IPS DF 6.9 (cell line): ENCODE data around the gene MYO1D.
A peak's percentile ranks its signal among the peaks of the same experiment; 100 is the strongest.
"Not testable (repeated sequence)": the region's sequence is repeated elsewhere in the genome, so short reads cannot be mapped to it uniquely, and the experiment has no call there.

Experiments
- DNase-seq: peaks from one replicate; pipeline ENCODE4 v3.0.0-alpha.2; 2013; ENCODE audit warnings: low read depth, low spot score
- H3K27ac ChIP-seq: one replicate; pipeline ENCODE4 v1.5.1; 2013; ENCODE audit warnings: low read length, control low read depth
- H3K27me3 ChIP-seq: 2 replicates; pipeline ENCODE4 v1.6.1; 2013; ENCODE audit warnings: mild to moderate bottlenecking, low read length; ENCODE audit not compliant: control insufficient read depth, insufficient read depth
- H3K36me3 ChIP-seq: 2 replicates; pipeline ENCODE4 v1.6.1; 2013; ENCODE audit warnings: low read length; ENCODE audit not compliant: control insufficient read depth, insufficient read depth
- H3K4me1 ChIP-seq: 2 replicates; pipeline ENCODE4 v1.6.1; 2013; ENCODE audit warnings: low read length; ENCODE audit not compliant: control insufficient read depth, insufficient read depth
- H3K4me3 ChIP-seq: 2 replicates; pipeline ENCODE4 v1.5.1; 2013; ENCODE audit warnings: mild to moderate bottlenecking, low read length
- H3K9me3 ChIP-seq: 2 replicates; pipeline ENCODE4 v1.6.1; 2013; ENCODE audit warnings: low read length, inconsistent platforms; ENCODE audit not compliant: control insufficient read depth, insufficient read depth
- WGBS: extraction: QIAGEN DNeasy Blood & Tissue Kit; methylation state at CpG from one replicate; pipeline ENCODE4 v1.1.7; 2013; ENCODE audit warnings: mixed read lengths, missing lambda C conversion rate; ENCODE audit not compliant: insufficient read length, insufficient coverage; 5-methylcytosine and 5-hydroxymethylcytosine counted together

Gene MYO1D

DNA sequence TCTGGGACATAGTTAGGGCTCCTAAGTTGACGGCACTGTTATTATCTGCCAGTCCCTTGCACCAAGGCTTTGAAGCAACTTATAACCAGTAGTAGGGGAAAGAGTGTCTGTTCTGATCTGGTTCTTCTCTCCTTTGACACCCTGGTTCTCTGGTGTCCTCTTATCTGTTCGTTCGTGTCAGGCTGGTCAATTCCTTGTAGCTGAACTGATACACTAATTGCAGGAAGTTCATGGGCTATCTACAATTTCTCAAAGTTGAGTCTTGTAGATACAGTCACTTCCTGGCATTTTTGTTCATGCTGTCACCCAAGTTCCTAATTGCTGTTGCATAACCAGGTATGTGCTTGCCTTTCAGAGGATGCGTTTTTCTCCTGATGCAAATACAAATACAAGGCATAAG lies 17.3 kb upstream of the MYO1D start:
- H3K4me1 ChIP-seq: no peaks in the 10 kb centered on the region

DNA sequence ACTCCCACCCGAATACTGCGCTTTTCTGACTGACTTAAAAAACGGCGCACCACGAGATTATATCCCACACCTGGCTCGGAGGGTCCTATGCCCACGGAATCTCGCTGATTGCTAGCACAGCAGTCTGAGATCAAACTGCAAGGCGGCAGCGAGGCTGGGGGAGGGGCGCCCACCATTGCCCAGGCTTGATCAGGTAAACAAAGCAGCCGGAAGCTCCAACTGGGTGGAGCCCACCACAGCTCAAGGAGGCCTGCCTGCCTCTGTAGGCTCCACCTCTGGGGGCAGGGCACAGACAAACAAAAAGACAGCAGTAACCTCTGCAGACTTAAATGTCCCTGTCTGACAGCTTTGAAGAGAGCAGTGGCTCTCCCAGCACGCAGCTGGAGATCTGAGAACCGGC lies 10.5 kb upstream of the MYO1D start:
- no CpG with 5 or more reads among the region's 14 CpGs for WGBS
- not testable (repeated sequence) for H3K27ac ChIP-seq, H3K4me1 ChIP-seq, H3K4me3 ChIP-seq, H3K36me3 ChIP-seq, H3K27me3 ChIP-seq, H3K9me3 ChIP-seq, DNase-seq

More for the DNA sequence above, 17.3 kb upstream of the MYO1D start:
- Histone ChIP-seq H3K27me3 (no peaks in the 10 kb centered on the region), H3K9me3 (no peaks in the 10 kb centered on the region), H3K36me3 (no peaks in the 10 kb centered on the region), H3K4me3 (no peak overlapping the region), H3K27ac (no peak overlapping the region)
- WGBS: no CpG with 5 or more reads among the region's 4 CpGs
- DNase-seq: no peak

- H3K4me3 ChIP-seq, H3K27ac ChIP-seq, H3K27me3 ChIP-seq, H3K9me3 ChIP-seq, H3K4me1 ChIP-seq, DNase-seq, H3K36me3 ChIP-seq: not testable (repeated sequence)
- WGBS: no CpG with 5 or more reads among the region's 16 CpGs
Measured at GRCh38 chr17:32886951-32887350, 10.0 kb upstream of the MYO1D start.

DNA sequence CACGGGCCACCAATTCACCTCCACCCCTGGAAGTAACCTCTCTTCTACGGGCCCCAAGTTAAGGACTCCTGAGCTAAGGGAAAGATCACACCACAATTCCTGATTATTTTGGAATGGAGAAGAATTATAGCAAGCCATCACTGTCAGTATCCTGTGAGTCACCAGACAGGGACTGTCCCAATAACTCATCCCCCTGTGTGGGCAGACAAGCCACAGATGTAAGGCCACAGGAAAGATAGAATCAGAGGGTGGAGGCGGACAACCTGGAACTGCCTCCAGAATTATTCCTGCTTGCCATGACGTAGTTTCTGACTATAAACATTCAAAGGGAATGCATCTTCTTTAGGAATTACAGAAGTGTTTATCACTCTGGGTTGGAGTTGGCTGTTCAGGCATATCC lies 5.8 kb upstream of the MYO1D start:
- Histone ChIP-seq H3K4me3 (no peak overlapping the region), H3K36me3 (no peaks in the 10 kb centered on the region), H3K4me1 (peaks cover 1% of the 10 kb centered on the region; the same call in 1 of the 2 replicates), H3K27ac (no peak overlapping the region), H3K9me3 (no peaks in the 10 kb centered on the region), H3K27me3 (no peaks in the 10 kb centered on the region)
- no peak for DNase-seq
- WGBS: no CpG with 5 or more reads among the region's 4 CpGs

DNA sequence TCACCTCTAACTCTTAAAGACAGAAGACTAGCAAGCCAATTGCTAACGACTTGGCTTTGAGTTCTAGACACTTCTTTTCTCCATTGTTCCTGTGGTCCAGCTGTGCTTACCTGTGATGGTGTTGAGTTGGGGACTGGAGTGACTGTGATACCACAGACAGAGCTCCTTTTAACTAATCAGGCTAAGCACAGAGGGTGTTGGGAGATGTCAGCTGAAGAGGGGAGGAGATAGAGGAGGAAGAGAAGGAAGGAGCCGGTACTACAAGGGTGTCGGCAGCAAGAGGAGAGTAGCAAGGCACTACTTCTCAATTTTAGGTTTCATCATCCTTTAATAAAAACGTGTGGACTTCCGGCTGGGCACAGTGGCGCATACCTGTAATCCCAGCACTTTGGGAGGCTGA lies 5.1 kb upstream of the MYO1D start:
- no peak overlapping the region for H3K27ac ChIP-seq
- DNase-seq: no peak
- no peaks in the 10 kb centered on the region for H3K9me3 ChIP-seq
- peaks cover 1% of the 10 kb centered on the region; the same call in 1 of the 2 replicates for H3K4me1 ChIP-seq
- no CpG with 5 or more reads among the region's 6 CpGs for WGBS
- H3K36me3 ChIP-seq: no peaks in the 10 kb centered on the region
- no peak overlapping the region for H3K4me3 ChIP-seq
- H3K27me3 ChIP-seq: no peaks in the 10 kb centered on the region

DNA sequence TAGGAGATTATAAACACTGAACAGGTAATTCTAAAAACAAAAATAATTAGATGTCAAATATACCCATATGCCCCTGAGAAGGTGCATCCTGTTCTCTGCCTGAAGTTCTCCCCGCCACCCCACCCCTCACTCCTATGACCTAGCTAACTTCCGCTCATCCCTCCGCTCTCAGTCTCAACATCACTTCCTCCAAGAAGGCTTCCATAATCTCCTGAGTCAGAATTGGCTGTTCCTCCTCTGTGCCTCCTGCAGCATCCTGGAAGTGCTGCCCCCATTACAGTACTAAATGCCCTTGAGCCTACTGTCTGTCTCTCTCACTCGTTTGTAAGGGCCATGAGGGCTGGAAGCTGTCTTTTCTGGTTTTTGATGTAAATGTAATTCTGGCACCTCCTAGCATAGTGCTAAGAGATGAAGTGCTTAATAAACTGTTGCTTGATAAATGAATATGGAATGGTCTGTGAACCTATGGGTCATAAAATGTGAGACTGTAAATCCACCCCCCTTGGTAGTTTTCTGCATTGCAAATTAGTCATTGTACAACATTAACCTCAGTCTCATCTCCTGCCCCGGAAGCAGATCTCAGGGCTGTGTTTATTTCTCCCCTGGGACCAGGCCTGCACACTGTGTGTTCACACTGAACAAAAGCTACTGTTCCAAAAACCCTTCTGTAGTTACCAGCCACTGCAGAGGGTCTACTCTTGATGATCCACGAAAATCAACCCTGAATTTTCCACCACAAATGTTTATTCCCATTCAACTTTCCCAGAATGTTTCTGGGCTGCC lies 3.9 kb upstream of the MYO1D start:
- Histone ChIP-seq H3K36me3 (no peaks in the 10 kb centered on the region; the same call in 1 of the 2 replicates), H3K27ac (no peak overlapping the region), H3K4me3 (no peak overlapping the region), H3K27me3 (no peaks in the 10 kb centered on the region), H3K4me1 (no peaks in the 10 kb centered on the region), H3K9me3 (no peaks in the 10 kb centered on the region)
- no CpG with 5 or more reads among the region's 6 CpGs for WGBS
- DNase-seq: no peak

GRCh38 chr17:32879134-32879533 lies 2.2 kb upstream of the MYO1D start:
- H3K4me1 ChIP-seq: no peaks in the 10 kb centered on the region

DNA sequence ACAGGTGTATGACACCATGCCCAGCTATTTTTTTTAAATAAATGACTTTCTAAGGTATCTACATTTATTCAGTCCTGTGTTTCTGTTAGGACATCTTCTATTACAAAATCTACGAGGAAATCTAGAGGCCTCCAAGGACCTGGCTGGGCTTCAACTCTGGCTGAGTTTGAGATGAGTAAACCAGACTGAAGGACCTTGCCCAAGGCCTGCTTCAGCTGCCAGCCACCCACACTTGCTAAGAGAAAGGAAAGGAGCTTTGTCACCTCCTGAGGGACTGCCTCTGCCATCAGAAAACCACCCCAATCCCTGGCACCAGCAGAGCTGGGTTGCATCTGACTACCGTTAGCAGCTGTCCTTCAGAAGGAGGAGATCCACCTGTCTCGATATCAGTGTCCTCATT lies 1.3 kb upstream of the MYO1D start:
- Histone ChIP-seq H3K4me1 (no peaks in the 10 kb centered on the region), H3K4me3 (no peak overlapping the region), H3K36me3 (no peaks in the 10 kb centered on the region; the same call in 1 of the 2 replicates), H3K27ac (no peak overlapping the region), H3K9me3 (no peaks in the 10 kb centered on the region), H3K27me3 (no peaks in the 10 kb centered on the region)
- DNase-seq: no peak
- no CpG with 5 or more reads among the region's 3 CpGs for WGBS

More at GRCh38 chr17:32879134-32879533, 2.2 kb upstream of the MYO1D start:
- Histone ChIP-seq H3K4me3 (no peak overlapping the region), H3K27ac (no peak overlapping the region), H3K36me3 (no peaks in the 10 kb centered on the region; the same call in 1 of the 2 replicates), H3K27me3 (no peaks in the 10 kb centered on the region), H3K9me3 (no peaks in the 10 kb centered on the region)
- DNase-seq: no peak
- WGBS: no CpG with 5 or more reads among the region's 1 CpG

DNA sequence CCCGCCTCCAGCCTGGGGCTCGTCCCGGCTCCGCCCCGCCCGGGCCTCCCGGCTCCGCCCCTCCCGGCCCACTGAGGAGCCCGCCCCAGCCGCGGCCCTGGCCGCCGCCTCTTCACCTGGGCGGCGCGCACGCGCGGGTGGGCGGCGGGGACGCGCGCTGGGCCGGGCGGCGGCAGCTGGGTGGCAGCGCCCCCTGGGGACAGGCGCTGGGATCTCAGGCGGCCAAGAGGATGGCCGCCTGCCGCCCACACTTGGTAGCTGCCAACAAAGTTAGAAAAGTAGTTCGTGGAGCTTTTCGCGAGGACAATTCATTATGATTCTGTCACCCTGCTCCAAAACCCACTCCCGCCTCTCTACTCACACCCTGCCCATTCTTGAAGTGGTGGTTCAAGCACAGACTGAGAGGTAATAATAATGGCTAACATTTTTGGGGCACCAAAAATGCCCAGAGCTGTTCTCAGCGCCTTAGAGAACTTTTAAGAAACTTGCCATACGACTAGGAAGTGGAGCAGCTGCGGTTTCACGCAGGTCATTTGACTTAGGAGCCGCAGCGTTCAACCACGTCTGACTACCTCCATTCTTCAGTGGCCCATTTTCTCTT lies 340 bp upstream of the MYO1D start:
- Histone ChIP-seq H3K36me3 (no peaks in the 10 kb centered on the region; the same call in 1 of the 2 replicates), H3K27ac (no peak overlapping the region), H3K4me3 (peak overlapping the region; percentile 99; the same call in 1 of the 2 replicates), H3K4me1 (no peaks in the 10 kb centered on the region), H3K27me3 (no peaks in the 10 kb centered on the region), H3K9me3 (no peaks in the 10 kb centered on the region)
- no CpG with 5 or more reads among the region's 44 CpGs for WGBS
- no peak for DNase-seq

DNA sequence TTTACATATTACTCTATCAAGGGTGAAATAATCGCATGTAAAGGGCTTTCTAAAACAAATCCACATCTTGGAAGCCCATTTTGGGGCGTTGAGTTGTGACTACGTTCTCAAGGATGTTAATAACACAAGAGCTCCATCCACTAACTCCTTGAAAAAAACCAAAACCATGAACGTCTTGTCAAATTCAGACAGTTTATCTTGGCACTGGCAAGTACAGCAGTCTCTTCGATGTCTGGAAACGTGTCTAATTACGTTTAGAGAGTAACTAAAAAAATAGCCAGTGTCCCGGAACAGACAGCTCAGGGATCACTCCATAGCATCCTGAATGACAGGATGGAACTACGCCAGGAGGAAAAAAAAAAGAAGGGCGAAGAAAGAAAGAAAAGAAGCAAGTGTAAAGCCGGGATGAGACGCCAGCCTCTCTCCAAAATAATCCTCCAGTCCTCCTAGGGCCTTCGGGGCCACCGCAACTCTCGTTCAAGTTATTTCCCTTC lies 954 bp downstream of the MYO1D start:
- Histone ChIP-seq H3K4me3 (peak overlapping the region; percentile 99; the same call in 1 of the 2 replicates), H3K27ac (no peak overlapping the region), H3K36me3 (no peaks in the 10 kb centered on the region; the same call in 1 of the 2 replicates), H3K9me3 (no peaks in the 10 kb centered on the region), H3K27me3 (no peaks in the 10 kb centered on the region), H3K4me1 (no peaks in the 10 kb centered on the region)
- no CpG with 5 or more reads among the region's 15 CpGs for WGBS
- DNase-seq: no peak
